ENCODE results near the gene SMARCB1. TPM values are rescaled to one million over a fixed set of nuclear protein-coding genes. Genes with fewer than 3 reads are reported as not detected.

SMARCB1 gene
- total RNA-seq, 1 donor, result 55.2 TPM

- no peak overlapping the region for H3K4me3 ChIP-seq (ENCODE audit: low read depth, low read length)
Measured at GRCh38 chr22:23745791-23746190, 41.0 kb upstream of the SMARCB1 start.

GRCh38 chr22:23749841-23750301 lies 36.9 kb upstream of the SMARCB1 start:
- H3K4me3 ChIP-seq (ENCODE audit: low read depth, low read length), result peak overlapping the region; percentile 91
- no peak for TF ChIP-seq CTCF (IDR thresholded peaks at IDR 0.05; ENCODE audit: insufficient read depth, low read length)
- DNase-seq (ENCODE audit: low read depth), result peak; percentile 91

More at GRCh38 chr22:23745791-23746190, 41.0 kb upstream of the SMARCB1 start:
- TF ChIP-seq CTCF (IDR thresholded peaks at IDR 0.05; ENCODE audit: insufficient read depth, low read length), result no peak
- no peak for DNase-seq (ENCODE audit: low read depth)

- TF ChIP-seq CTCF (IDR thresholded peaks at IDR 0.05; ENCODE audit: insufficient read depth, low read length), result no peak
- DNase-seq (ENCODE audit: low read depth), result peak; percentile 46
- peak overlapping the region; percentile 91 for H3K4me3 ChIP-seq (ENCODE audit: low read depth, low read length)
Measured at GRCh38 chr22:23750367-23750713, 36.4 kb upstream of the SMARCB1 start.

GRCh38 chr22:23750714-23751440 lies 35.9 kb upstream of the SMARCB1 start, which contains the start of gene ZNF70:
Gene ZNF70 (minus strand): TSS chr22:23751112. CDS start chr22:23745140, 5,972 bp downstream.
- H3K4me3 ChIP-seq (ENCODE audit: low read depth, low read length), result peak within 1 kb of the TSS; percentile 91
- peak; percentile 66 for DNase-seq (ENCODE audit: low read depth)
- peak; percentile 9 for TF ChIP-seq CTCF (IDR thresholded peaks at IDR 0.05; ENCODE audit: insufficient read depth, low read length)

- DNase-seq (ENCODE audit: low read depth), result no peak
- H3K4me3 ChIP-seq (ENCODE audit: low read depth, low read length), result peak overlapping the region; percentile 91
- no peak for TF ChIP-seq CTCF (IDR thresholded peaks at IDR 0.05; ENCODE audit: insufficient read depth, low read length)
Measured at GRCh38 chr22:23751441-23751996, 35.2 kb upstream of the SMARCB1 start.

GRCh38 chr22:23752090-23752691 lies 34.6 kb upstream of the SMARCB1 start:
- DNase-seq (ENCODE audit: low read depth), result no peak
- no peak for TF ChIP-seq CTCF (IDR thresholded peaks at IDR 0.05; ENCODE audit: insufficient read depth, low read length)
- no peak overlapping the region for H3K4me3 ChIP-seq (ENCODE audit: low read depth, low read length)
